Measurements from ENCODE around the gene NIPSNAP3A.

- TF ChIP-seq CTCF (IDR thresholded peaks at IDR 0.05): no peak
- no peak for TF ChIP-seq POLR2AphosphoS5 (IDR thresholded peaks at IDR 0.05)
- TF ChIP-seq POLR2A (IDR thresholded peaks at IDR 0.05): no peak
Measured at GRCh38 chr9:104738452-104738851, 9.0 kb upstream of the NIPSNAP3A start.

Measured in stomach (tissue), 4 donors.